C4-2B (cell line): Measurements from ENCODE around the gene CDYL.

Experiments
- ZFX ChIP-seq: fragments of 450-650 bp; IDR thresholded peaks from 2 replicates; pipeline ENCODE4 v1.6.1; 2017
- TF ChIP-seq, protein P1 (sequence below): fragments of 450-650 bp; conservative IDR thresholded peaks from 2 replicates; pipeline ENCODE4 v1.5.1; 2017; ENCODE audit warnings: mild to moderate bottlenecking

- TF ChIP-seq, protein P1, sequence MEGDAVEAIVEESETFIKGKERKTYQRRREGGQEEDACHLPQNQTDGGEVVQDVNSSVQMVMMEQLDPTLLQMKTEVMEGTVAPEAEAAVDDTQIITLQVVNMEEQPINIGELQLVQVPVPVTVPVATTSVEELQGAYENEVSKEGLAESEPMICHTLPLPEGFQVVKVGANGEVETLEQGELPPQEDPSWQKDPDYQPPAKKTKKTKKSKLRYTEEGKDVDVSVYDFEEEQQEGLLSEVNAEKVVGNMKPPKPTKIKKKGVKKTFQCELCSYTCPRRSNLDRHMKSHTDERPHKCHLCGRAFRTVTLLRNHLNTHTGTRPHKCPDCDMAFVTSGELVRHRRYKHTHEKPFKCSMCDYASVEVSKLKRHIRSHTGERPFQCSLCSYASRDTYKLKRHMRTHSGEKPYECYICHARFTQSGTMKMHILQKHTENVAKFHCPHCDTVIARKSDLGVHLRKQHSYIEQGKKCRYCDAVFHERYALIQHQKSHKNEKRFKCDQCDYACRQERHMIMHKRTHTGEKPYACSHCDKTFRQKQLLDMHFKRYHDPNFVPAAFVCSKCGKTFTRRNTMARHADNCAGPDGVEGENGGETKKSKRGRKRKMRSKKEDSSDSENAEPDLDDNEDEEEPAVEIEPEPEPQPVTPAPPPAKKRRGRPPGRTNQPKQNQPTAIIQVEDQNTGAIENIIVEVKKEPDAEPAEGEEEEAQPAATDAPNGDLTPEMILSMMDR, result no peak
- no peak for TF ChIP-seq ZFX
These were observed 112.6 kb downstream of the CDYL start for GRCh38 chr6:4888841-4889240.
